GM19035 (cell line): ENCODE measurements around the gene NCOR1.
"Not testable (repeated sequence)": the region's sequence is repeated elsewhere in the genome, so short reads cannot be mapped to it uniquely, and the experiment has no call there.

Experiments
- ATAC-seq: cut with Tn5 transposase; IDR thresholded peaks from one replicate; pipeline ENCODE4 v1.9.1; 2021; ENCODE audit not compliant: unreplicated experiment

Gene NCOR1

GRCh38 chr17:16215273-16215964, at the start of gene NCOR1:
Gene NCOR1, minus strand, starts transcription at chr17:16215534. Its CDS starts 20,965 bp downstream, at chr17:16194569.
- peak; percentile 64 for ATAC-seq

DNA sequence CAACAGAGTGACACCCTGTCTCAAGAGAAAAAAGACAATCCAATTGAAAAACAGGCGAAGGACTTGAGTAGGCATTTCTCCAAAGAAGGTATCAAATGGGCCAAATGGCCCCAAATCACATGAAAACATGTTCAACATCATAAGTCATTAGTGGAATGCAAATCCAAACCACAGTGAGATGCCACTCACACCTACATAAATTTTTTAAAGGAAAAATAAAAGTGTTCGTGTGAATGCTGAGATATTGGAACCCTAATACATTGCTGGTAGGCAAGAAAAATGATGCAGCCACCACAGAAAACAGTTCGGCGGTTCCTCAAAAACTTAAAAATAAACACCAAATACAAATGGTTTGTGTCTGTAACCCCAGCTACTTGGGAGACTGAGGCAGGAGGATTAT, 46.9 kb upstream of the NCOR1 start:
- ATAC-seq = no peak

DNA sequence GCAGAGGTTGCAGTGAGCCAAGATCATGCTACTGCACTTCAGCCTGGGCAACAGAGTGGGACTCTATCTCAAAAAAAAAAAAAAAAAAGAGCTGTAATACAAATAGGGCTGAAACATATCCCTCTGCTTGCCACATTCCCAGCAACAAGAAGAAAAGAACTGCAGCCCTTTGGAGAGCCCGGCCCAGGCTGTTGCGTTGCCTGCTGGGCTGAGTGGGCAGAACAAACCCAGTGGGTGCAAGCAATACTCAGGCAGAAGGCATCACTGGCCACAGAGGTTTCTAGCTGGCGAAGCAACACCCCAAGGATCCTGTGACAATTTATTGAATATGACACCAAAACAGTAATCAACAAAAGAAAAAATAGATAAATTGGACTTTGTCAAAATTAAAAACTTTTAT, 45.7 kb upstream of the NCOR1 start:
- ATAC-seq = no peak

DNA sequence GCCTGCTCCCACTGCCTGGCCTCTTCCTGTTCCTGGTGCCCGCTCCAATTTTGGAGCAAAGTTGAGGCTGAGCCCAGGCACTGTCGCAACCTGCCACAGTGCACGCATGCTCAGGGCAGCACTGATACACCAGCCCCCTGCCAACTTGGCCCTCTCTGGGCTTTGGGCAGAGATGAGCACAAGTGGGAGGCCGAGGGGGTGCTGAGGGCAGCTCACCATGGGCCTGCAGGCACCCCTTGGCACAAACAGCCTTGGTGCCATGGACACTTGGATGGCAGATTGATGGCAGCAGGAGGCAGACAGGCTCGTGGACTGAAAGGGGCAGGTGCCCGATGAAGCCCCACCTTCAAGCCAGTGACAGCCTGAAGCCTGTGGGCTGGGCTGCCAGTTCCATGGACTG, 44.6 kb upstream of the NCOR1 start:
- no peak for ATAC-seq

DNA sequence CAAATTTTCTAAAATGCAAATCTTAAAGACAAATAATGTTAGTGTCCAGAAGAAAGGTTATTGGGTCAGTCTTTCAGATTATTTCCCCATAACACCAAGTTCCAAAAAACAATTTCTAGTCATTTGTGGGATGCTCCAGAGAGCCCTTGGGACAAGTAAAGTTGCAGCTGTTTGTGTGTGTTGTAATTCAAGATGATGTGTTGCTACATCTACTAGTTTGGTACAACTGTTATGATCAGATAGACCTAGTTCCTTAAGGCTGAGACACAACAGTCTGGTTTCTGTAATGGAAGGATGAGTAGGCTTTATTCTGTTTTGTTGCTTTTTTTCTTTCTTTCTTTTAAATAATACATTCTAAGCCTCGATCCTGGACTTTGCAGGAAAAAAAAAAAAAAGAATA, 43.6 kb upstream of the NCOR1 start:
- no peak for ATAC-seq

DNA sequence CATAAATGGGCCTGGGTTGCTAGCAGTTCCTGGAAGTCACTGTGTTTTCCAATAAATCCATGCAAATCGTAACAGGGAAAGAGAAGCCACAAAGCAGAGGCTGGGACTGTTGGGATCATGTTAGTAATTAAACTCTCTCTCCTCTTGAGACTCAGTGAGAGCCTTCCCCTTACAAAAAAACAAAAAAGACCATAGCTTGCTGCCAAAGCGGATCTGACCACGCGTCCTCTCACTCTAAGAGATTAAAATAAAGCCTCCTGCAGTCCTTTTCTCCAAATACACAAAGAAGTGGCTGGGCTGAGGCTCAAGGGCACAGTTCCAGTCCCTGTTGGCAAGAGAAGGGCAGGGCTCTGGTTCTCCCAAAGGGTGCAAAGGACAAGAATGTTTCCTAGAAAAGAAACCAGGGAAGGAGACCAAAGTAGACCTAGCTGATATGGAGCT, 40.2 kb upstream of the NCOR1 start:
- no peak for ATAC-seq

DNA sequence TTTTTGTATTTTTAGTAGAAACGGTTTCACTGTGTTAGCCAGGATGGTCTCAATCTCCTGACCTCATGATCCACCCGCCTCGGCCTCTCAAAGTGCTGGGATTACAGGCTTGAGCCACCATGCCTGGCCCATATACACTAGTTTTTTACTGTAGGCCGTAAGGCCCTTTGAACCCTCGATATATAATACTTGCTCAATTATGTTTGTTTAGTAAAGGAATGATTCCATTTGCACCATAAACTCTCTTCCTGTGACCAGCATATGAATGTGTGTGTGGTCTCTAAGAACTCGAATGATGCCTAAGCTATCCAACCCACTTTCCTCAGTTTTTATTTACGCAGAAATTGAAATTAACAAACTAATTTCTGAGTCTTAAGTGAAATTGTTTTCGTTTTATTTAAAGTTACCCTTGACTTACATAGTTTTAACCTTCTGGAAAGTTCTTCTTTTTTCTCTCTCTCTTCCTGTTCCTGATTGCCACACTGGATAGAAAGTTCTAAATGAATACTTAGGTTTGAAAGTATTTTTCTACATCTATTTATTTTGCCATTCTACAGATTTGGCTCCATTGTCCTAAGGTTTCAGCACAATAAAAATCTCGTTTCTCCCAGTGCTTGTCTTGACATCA, 39.6 kb upstream of the NCOR1 start:
- ATAC-seq = no peak

DNA sequence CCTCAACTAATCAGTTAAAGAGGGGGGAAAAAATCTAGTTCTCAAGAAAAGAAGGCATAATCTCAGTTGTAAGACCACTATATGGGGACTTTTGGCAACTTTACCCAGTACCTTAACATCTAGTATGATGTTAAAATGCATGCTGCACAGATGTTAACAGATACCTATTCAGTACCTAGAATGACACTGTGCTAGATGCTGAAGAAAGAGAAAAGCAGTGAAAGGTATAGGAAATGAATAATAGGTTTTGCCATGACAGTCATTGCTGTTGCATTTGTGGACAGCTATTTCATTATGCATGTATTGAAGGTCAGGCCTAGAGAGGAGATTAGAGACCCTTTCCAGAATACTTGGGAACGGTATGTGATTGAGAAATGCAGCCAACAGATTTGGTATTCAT, 36.2 kb upstream of the NCOR1 start:
- no peak for ATAC-seq

DNA sequence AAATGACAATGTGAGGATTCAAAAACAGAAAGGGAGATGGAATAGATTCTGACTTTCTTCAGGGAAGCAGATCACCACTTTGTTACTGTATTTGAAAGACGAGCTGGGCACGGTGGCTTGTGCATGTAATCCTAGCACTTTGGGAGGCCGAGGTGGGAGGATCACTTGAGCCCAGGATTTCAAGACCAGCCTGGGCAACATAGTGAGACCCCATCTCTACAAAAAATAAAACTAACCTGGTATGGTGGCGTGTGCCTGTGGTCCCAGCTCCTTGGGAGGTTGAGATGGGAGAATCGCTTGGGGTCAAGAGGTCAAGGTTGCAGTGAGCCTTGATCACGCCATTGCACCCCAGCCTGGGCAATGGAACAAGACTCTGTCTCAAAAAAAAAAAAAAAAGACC, 35.7 kb upstream of the NCOR1 start:
- ATAC-seq = no peak

DNA sequence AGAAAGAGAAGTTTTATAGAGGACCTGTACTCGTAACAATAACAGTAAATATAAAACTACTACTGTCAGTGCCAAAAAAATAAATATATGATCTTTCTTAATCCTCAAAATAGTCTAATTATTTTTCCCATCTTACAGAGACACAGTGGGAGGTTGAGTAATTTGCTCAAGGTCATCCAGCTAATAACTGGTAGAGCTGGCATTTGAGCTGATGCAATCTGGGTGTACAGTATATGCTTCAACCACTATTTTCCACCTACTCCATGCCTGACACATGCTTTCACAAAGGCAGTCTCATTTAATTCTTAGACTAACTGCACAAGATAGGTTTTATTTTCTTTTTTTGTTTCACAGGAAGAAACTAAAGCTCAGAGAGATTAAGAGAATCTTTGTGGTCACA, 35.3 kb upstream of the NCOR1 start:
- no peak for ATAC-seq

- ATAC-seq = no peak
Measured at GRCh38 chr17:16247586-16247984, 32.3 kb upstream of the NCOR1 start.

- ATAC-seq = no peak
Measured at GRCh38 chr17:16243801-16244567, 28.6 kb upstream of the NCOR1 start.

- no peak for ATAC-seq
Measured at GRCh38 chr17:16243385-16243784, 28.1 kb upstream of the NCOR1 start.

GRCh38 chr17:16241906-16242399, 26.6 kb upstream of the NCOR1 start:
- ATAC-seq = no peak

DNA sequence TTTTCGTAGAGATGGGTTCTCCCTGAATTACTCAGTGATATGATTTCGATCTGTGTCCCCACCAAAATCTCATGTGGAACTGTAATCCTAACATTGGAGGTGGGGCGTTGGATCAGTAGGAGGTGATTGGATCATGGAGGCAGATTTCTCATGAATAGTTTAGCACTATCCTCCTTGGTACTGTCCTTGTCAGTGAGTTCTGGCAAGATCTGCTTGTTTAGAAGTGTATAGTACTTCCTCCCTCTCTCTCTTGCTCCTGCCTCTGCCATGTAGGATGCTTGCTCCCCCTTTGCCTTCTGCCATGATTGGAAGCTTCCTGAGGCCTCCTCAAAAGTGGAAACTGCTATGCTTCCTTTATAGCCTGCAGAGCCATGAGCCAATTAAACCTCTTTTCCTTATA, 24.6 kb upstream of the NCOR1 start:
- ATAC-seq = no peak

- no peak for ATAC-seq
Measured at GRCh38 chr17:16232391-16232790, 17.1 kb upstream of the NCOR1 start.

DNA sequence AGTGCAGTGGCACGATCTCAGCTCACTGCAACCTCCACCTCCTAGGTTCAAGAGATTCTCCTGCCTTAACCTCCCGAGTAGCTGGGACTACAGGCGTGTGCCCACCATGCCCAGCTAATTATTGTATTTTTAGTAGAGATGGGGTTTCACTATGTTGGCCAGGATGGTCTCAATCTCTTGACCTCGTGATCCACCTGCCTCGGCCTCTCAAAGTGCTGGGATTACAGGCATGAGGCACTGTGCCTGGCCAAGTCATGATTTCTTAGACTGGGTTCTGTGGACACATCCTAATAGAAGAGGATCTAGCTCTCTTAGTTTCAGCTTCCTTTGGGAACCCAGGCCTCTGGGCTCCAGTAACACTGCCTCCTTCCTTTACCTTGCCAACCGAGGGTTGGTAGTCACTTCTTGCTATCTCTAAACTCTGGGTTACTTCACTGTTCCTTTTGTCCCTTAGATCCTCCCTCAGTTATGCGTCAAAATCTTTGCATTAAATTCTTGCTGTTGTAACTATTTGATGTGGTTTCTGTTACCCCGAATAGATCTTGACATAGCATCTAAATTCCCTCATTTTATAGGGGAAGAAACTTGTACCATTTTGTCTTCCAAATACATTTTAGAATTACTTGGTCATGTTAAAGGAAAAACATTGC, 14.7 kb upstream of the NCOR1 start:
- ATAC-seq = not testable (repeated sequence)

DNA sequence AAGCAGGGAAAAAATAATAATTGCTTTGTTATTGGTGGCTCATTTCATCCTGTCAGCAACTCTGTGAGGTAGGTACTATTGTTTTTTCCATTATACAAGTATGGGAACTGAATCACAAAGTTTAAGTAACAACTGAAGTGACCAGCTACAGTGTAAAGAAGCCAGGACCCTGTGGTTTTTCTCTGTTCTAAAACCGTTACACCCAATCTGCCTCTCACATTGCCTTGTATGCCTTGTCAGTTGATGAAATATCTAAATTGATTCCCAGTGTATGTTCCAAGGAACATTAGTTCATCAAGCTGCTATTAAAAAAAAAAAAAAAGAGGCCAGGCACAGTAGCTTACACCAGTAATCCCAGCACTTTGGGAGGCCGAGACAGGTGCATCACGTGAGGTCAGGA, 7.1 kb upstream of the NCOR1 start:
- ATAC-seq = no peak

- peak; percentile 44 for ATAC-seq
Measured at GRCh38 chr17:16217002-16217635, 1.8 kb upstream of the NCOR1 start, which contains the start of gene PIGL. Gene PIGL, plus strand, starts transcription at chr17:16217210. Its CDS starts 17 bp downstream, at chr17:16217227.

- not testable (repeated sequence) for ATAC-seq
Measured at GRCh38 chr17:16216341-16217001, 1.1 kb upstream of the NCOR1 start.
